HepG2 (cell line): Measurements from ENCODE around the gene C10orf53. TPM values are rescaled to one million over a fixed set of nuclear protein-coding genes. Genes with fewer than 3 reads are reported as not detected.

Experiments
- ATAC-seq: fragments of 200-7000 bp; cut with Tn5 transposase; 3 replicates; pipeline ENCODE4 v1.9.1; 2020; ENCODE audit warnings: mild to moderate bottlenecking, moderate library complexity
- BruUV-seq: library from RNA; stranded (reverse); fragments of 400-500 nt; replicated peaks from 2 replicates; lab custom pipeline; 2021; lab: Mats Ljungman, UMichigan
- CTCF ChIA-PET: fragments of 300-600 bp; formaldehyde crosslinking; extraction: SDS; loops from one replicate; lab custom pipeline; 2021; ENCODE audit warnings: low total read pairs, inconsistent platforms, low intra/inter-chr PET ratio; lab: Yijun Ruan, JAX
- POLR2A ChIA-PET: fragments of 350-600 bp; sonication (Branson Sonifier 250); formaldehyde crosslinking; loops from one replicate; lab custom pipeline; 2020; ENCODE audit warnings: antibody characterized with exemption, inconsistent platforms; lab: Yijun Ruan, JAX
- DNase-seq: peaks from one replicate; pipeline ENCODE4 v3.0.0-alpha.2; 2015; ENCODE audit warnings: low spot score
- FAIRE-seq: peaks from 3 replicates; lab custom pipeline; 2011; peaks lifted over from hg19 to GRCh38; lab: Jason Lieb, UNC
- H2AFZ ChIP-seq: one replicate; pipeline ENCODE4 v1.6.1; 2011; ENCODE audit warnings: low read length, inconsistent platforms
- H3K27ac ChIP-seq: fragments of 300-600 bp; 3 replicates; pipeline ENCODE4 v1.8.0; 2011; ENCODE audit warnings: mixed run types, mild to moderate bottlenecking, mixed read lengths, low read length, inconsistent platforms; ENCODE audit not compliant: insufficient read depth; ENCODE audit errors: extremely low read length
- H3K27me3 ChIP-seq, 2 experiments: fragments of 200-600 bp in 1 of 2; 2 replicates in 1 of 2; 3 replicates in 1 of 2; pipeline versions ENCODE4 v1.6.0 to v1.8.0; 2011; ENCODE audit warnings: low read length in 2 of 2, mild to moderate bottlenecking in 2 of 2, moderate library complexity in 2 of 2, inconsistent platforms in 1 of 2; ENCODE audit not compliant: insufficient read depth in 2 of 2, control insufficient read depth in 1 of 2
- H3K36me3 ChIP-seq, 2 experiments: fragments of 200-600 bp in 1 of 2; replicated peaks in 1 of 2; 2 replicates in 1 of 2; 3 replicates in 1 of 2; pipeline versions ENCODE4 v1.5.1 to v1.8.0; 2011; ENCODE audit warnings: low read length in 2 of 2, inconsistent platforms in 1 of 2; ENCODE audit not compliant: insufficient read depth in 2 of 2, control insufficient read depth in 1 of 2
- H3K4me1 ChIP-seq: 2 replicates; pipeline ENCODE4 v1.5.1; 2012; ENCODE audit warnings: low read length, inconsistent platforms; ENCODE audit not compliant: insufficient read depth
- H3K4me2 ChIP-seq: 2 replicates; pipeline ENCODE4 v1.6.0; 2011; ENCODE audit warnings: low read depth, low read length, inconsistent platforms
- H3K4me3 ChIP-seq, 3 experiments: fragments of 200-600 bp in 1 of 3; sonication (generic), shearing (Covaris generic) in 1 of 3; replicated peaks in 1 of 3; 2 replicates each; pipeline ENCODE4 v1.5.1; 2011 to 2016; ENCODE audit warnings: low read length in 3 of 3, inconsistent platforms in 2 of 3, low read depth in 2 of 3, mild to moderate bottlenecking in 2 of 3, control low read depth in 1 of 3, mixed read lengths in 1 of 3; ENCODE audit not compliant: insufficient read depth in 1 of 3
- H3K79me2 ChIP-seq: one replicate; pipeline ENCODE4 v1.6.1; 2011; ENCODE audit warnings: low read length, inconsistent platforms; ENCODE audit not compliant: insufficient read depth
- H3K9ac ChIP-seq: 2 replicates; pipeline ENCODE4 v1.6.0; 2011; ENCODE audit warnings: mild to moderate bottlenecking, low read depth, low read length, inconsistent platforms; ENCODE audit not compliant: insufficient read depth
- H3K9me3 ChIP-seq: 2 replicates; pipeline ENCODE4 v1.5.1; 2012; ENCODE audit warnings: mild to moderate bottlenecking, low read length
- H4K20me1 ChIP-seq: 2 replicates; pipeline ENCODE4 v1.6.0; 2011; ENCODE audit warnings: inconsistent platforms, mild to moderate bottlenecking, low read length, moderate library complexity; ENCODE audit not compliant: insufficient read depth
- CCAR2 ChIP-seq: fragments of 200-400 bp; formaldehyde crosslinking; optimal IDR thresholded peaks from 2 replicates; pipeline ENCODE3; 2018; ENCODE audit warnings: low read depth, mild to moderate bottlenecking, low read length, moderate library complexity
- TEAD3 ChIP-seq: optimal IDR thresholded peaks from 2 replicates; pipeline ENCODE3; 2016; ENCODE audit warnings: borderline replicate concordance
- ZNF329 ChIP-seq: sonication (generic); formaldehyde crosslinking; IDR thresholded peaks from 2 replicates; pipeline ENCODE4 v1.9.0; 2021; ENCODE audit warnings: low read depth, mild to moderate bottlenecking, missing genetic modification reagents
- ZNF33B ChIP-seq: sonication (generic); formaldehyde crosslinking; IDR thresholded peaks from 2 replicates; pipeline ENCODE4 v1.5.1; 2020; ENCODE audit warnings: mild to moderate bottlenecking, missing genetic modification reagents
- ZNF556 ChIP-seq: sonication (generic); formaldehyde crosslinking; IDR thresholded peaks from 2 replicates; pipeline ENCODE4 v1.4.0; 2020; ENCODE audit warnings: mild to moderate bottlenecking, missing genetic modification reagents, borderline replicate concordance
- ZNF749 ChIP-seq: sonication (generic); formaldehyde crosslinking; IDR thresholded peaks from 2 replicates; pipeline ENCODE4 v1.8.0; 2022; ENCODE audit warnings: mild to moderate bottlenecking, missing genetic modification reagents, moderate library complexity, borderline replicate concordance
- WGBS: methylation state at CpG from one replicate; pipeline ENCODE4 v1.1.6; 2017; ENCODE audit warnings: low lambda C conversion rate; 5-methylcytosine and 5-hydroxymethylcytosine counted together
- in situ Hi-C: cut with HindIII; loops from 2 replicates; pipeline ENCODE4 v1.10.0; 2017; ENCODE audit warnings: low pct_unique_long_range_greater_than_20kb; ENCODE audit not compliant: extremely low pct_ligation_motif_present
- intact Hi-C: fragments of 100-400 bp; cut with micrococcal nuclease; formaldehyde crosslinking; loops from one replicate; pipeline ENCODE4 v1.10.0; 2022; ENCODE audit not compliant: unreplicated experiment
- polyA plus RNA-seq, 8 experiments: library from polyadenylated mRNA; depleted of rRNA in 3 of 8; stranded (reverse) in 7 of 8; unstranded in 1 of 8; fragments of >200 nt; fragmentation: Illumina TruSeq in 4 of 8; extraction: Trizol in 4 of 8; gene quantifications; 2 replicates each; pipeline versions ENCODE4 v1.2.1 to v1.2.3, GENCODE V29; 2011 to 2016; ENCODE audit warnings: low read depth in 4 of 8, missing spikeins in 1 of 8, mixed read lengths in 1 of 8; ENCODE audit not compliant: insufficient read depth in 1 of 8
- total RNA-seq, 5 experiments: library from RNA; depleted of rRNA; stranded (reverse); fragments of >200 nt; fragmentation: Illumina TruSeq; extraction: Trizol; gene quantifications; 2 replicates each; pipeline ENCODE4 v1.2.3, GENCODE V29; 2016; ENCODE audit warnings: low read depth in 1 of 5
- TF ChIP-seq, protein P1 (sequence below), 2 experiments: sonication (generic) in 1 of 2; formaldehyde crosslinking in 1 of 2; IDR thresholded peaks; 2 replicates each; pipeline versions ENCODE4 v1.5.1 to v1.6.1; 2011 to 2020; ENCODE audit warnings: borderline replicate concordance in 1 of 2, low read depth in 1 of 2, low read length in 1 of 2, mild to moderate bottlenecking in 1 of 2, missing genetic modification reagents in 1 of 2, moderate library complexity in 1 of 2
- TF ChIP-seq, protein P2 (sequence below): sonication (generic); formaldehyde crosslinking; IDR thresholded peaks from 2 replicates; pipeline ENCODE4 v1.4.0; 2020; ENCODE audit warnings: missing genetic modification reagents

The C10orf53 gene
- total and polyA plus RNA-seq, 2 of the 13 experiments (the other 11 are each of a cell fraction or from before 2014, with no cell fraction given), result not detected

DNA sequence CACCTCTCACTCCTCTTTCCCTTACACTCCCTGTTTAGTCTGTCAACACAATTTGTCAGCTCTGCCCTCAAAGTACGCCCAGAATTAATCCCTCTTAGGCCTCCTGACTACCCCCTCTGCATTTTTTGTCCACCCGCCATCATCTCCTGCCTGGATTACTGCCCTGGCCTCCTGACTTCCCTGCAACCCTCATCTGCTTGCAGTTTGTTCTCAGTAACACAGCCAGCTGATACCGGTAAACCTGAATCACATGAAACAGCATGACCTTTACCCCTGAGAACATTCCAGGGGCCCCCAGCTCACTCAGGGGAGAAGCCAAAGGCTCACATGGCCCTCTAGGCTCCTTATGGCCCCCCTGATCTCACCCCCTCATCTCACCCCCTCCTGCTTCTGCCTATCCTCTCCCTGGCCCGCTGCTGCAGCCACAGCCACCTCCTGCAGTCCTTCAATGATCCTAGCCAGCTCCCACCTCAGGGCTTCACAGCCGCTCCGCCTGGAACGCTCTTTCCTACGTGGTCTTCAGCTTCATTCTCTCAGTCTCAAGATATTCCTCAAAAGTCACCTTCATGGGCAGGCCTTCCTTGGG, 8.9 kb downstream of the C10orf53 start:
- Histone ChIP-seq H3K9ac (no peak overlapping the region), H3K36me3 (no peaks in the 10 kb centered on the region), H2AFZ (no peak overlapping the region), H3K9me3 (no peaks in the 10 kb centered on the region), H3K4me2 (no peak overlapping the region), H3K79me2 (no peaks in the 10 kb centered on the region), H3K27me3 (peaks cover 7 to 44% of the 10 kb centered on the region in 2 experiments; a peak in 4 of 5 replicates), H3K27ac (no peak overlapping the region)
- whole genome bisulfite sequencing, result 22% methylated on average over 8 of the region's 8 CpGs
- in situ Hi-C loops, result no loop called here
- CTCF ChIA-PET, result no interaction called here
- no peak for ATAC-seq
- FAIRE-seq, result no peak
- POLR2A ChIA-PET, result no interaction called here
- TF ChIP-seq ZNF33B, result no peak
- TF ChIP-seq CCAR2, result no peak
- TF ChIP-seq, protein P1, sequence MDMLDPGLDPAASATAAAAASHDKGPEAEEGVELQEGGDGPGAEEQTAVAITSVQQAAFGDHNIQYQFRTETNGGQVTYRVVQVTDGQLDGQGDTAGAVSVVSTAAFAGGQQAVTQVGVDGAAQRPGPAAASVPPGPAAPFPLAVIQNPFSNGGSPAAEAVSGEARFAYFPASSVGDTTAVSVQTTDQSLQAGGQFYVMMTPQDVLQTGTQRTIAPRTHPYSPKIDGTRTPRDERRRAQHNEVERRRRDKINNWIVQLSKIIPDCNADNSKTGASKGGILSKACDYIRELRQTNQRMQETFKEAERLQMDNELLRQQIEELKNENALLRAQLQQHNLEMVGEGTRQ (IDR thresholded peaks at IDR 0.05; ENCODE audit: low read depth, low read length), result no peak
- TF ChIP-seq, protein P1 (CRISPR knock-in tag; IDR thresholded peaks at IDR 0.05; ENCODE audit: borderline replicate concordance), result no peak
- TF ChIP-seq ZNF749 (CRISPR knock-in tag), result no peak
- TF ChIP-seq, protein P2, sequence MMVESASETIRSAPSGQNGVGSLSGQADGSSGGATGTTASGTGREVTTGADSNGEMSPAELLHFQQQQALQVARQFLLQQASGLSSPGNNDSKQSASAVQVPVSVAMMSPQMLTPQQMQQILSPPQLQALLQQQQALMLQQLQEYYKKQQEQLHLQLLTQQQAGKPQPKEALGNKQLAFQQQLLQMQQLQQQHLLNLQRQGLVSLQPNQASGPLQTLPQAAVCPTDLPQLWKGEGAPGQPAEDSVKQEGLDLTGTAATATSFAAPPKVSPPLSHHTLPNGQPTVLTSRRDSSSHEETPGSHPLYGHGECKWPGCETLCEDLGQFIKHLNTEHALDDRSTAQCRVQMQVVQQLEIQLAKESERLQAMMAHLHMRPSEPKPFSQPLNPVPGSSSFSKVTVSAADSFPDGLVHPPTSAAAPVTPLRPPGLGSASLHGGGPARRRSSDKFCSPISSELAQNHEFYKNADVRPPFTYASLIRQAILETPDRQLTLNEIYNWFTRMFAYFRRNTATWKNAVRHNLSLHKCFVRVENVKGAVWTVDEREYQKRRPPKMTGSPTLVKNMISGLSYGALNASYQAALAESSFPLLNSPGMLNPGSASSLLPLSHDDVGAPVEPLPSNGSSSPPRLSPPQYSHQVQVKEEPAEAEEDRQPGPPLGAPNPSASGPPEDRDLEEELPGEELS, result no peak
- TF ChIP-seq ZNF556 (CRISPR knock-in tag), result no peak
- no peak for TF ChIP-seq ZNF329 (CRISPR knock-in tag)
- no peak for TF ChIP-seq TEAD3 (CRISPR knock-in tag)
- TF ChIP-seq, all 625 proteins: peak for 0
- no peaks in the 10 kb centered on the region for H4K20me1 ChIP-seq
- no peaks in the 10 kb centered on the region for H3K4me1 ChIP-seq
- BruUV-seq, result no TSS peak
- intact Hi-C loops, result no loop called here
- H3K4me3 ChIP-seq, result no peak overlapping the region
- no peak for DNase-seq
